ENCODE results near the gene TGFBR2.

The TGFBR2 gene

DNA sequence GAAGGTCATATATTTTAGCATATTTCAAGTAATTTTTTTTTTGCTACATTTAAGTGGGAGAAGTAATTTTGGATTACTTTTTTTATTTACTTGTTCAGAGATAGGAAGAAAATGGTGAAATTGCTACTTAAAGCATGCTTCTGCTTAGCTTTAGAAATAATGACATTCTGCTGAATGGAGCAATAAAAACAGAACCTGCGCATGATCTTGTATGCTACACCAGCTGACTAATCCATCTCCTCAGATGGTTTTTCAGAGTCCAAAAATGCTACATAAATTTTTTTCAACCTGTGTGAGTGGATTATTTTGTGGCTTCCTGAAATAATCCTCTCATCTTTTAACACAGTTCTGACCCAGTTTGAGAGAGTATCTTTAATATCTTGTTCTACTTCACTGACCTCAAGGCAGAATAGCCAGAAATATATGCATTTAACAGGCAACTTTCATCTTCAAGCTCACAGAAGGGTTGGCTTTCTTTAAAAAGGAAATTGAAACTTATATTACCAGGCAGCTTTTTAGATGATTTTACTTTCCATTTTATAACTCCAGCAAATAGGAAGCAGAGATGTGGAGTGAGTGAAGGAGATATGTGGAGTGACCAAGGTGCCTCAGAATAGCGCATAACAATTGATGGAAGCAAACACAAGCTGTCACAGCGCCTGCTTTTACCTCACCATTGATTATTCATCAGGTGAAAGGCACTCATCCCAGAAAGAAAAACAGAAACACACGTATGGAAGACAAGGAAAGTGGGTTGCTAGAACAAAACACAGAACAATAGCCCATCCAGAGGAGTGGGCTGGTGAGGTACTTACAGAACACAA is 136.6 kb downstream of the TGFBR2 start:
- DNase-seq (ENCODE audit: extremely low read depth, low read depth) = no peak
- TF ChIP-seq CTCF (IDR thresholded peaks at IDR 0.05; ENCODE audit: low read depth, low read length, missing control alignments) = no peak

More for the DNA sequence above, 136.6 kb downstream of the TGFBR2 start:
- H3K4me3 ChIP-seq (replicated peaks; ENCODE audit: low read depth, low read length) = no peak overlapping the region
